Loucy (cell line): Measurements from ENCODE around the gene SVEP1.

Experiments used
- CTCF ChIP-seq: fragments of 200-600 bp; sonication (generic); conservative IDR thresholded peaks from 2 replicates; pipeline ENCODE4 v1.5.1; 2014; ENCODE audit warnings: mild to moderate bottlenecking, antibody characterized with exemption, low read length
- EZH2phosphoT487 ChIP-seq: fragments of 200-600 bp; IDR thresholded peaks from 2 replicates; pipeline ENCODE4 v1.6.1; 2018; ENCODE audit warnings: antibody characterized with exemption, mild to moderate bottlenecking, moderate library complexity, borderline replicate concordance

GRCh38 chr9:110575169-110575568 lies 4.4 kb downstream of the SVEP1 start:
- TF ChIP-seq CTCF (no peak), EZH2phosphoT487 (no peak)
